ENCODE data around the gene TTLL5. TPM values are rescaled to one million over a fixed set of nuclear protein-coding genes. Genes with fewer than 3 reads are reported as not detected.
A peak's percentile ranks its signal among the peaks of the same experiment; 100 is the strongest.

The TTLL5 gene
- total and polyA plus RNA-seq, 7 donors: 4.6 to 17.2 (median 9.1) TPM

DNA sequence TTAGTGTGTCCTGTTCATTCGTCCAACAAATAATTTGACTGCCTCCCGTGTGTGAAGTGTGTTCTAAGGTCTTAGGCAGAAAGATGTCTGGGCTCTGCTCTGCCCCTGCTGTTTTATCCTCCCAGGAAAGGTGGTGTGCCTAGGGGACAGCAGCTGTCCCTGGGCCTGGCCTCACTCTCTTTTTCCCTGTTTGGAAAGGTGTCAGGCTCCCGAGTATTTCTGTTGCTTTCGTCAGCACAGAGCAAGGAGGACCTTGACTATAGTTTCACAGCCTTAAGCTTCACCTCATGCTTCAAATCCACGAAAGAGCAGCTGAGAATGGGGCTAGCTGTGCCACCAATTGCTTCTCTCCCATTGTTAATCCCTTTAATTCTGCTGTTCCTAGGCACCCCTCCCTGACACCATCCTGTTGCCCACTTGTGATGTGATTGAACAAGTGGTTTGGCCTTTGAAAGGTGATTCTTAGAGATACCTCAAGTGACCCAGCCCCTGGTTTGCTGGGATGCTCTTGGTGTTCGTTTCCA is 266.6 kb downstream of the TTLL5 start:
- Histone ChIP-seq H3K36me3 (ENCODE audit: insufficient read depth in 1 of 2, low read depth in 1 of 2) (no peaks in the 10 kb centered on the region), H3K4me1 (peaks cover 10% of the 10 kb centered on the region), H3K27me3 (ENCODE audit: insufficient read depth in 3 of 3, low read length in 2 of 3) (no peaks in the 10 kb centered on the region), H3K4me3 (no peak overlapping the region), H3K9me3 (no peaks in the 10 kb centered on the region), H3K27ac (peak overlapping the region; percentile 70)
- intact Hi-C loops (cut with DNase I): no loop called here
- TF ChIP-seq, protein P1, sequence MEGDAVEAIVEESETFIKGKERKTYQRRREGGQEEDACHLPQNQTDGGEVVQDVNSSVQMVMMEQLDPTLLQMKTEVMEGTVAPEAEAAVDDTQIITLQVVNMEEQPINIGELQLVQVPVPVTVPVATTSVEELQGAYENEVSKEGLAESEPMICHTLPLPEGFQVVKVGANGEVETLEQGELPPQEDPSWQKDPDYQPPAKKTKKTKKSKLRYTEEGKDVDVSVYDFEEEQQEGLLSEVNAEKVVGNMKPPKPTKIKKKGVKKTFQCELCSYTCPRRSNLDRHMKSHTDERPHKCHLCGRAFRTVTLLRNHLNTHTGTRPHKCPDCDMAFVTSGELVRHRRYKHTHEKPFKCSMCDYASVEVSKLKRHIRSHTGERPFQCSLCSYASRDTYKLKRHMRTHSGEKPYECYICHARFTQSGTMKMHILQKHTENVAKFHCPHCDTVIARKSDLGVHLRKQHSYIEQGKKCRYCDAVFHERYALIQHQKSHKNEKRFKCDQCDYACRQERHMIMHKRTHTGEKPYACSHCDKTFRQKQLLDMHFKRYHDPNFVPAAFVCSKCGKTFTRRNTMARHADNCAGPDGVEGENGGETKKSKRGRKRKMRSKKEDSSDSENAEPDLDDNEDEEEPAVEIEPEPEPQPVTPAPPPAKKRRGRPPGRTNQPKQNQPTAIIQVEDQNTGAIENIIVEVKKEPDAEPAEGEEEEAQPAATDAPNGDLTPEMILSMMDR (IDR thresholded peaks at IDR 0.05): no peak
- 38 to 45% (median 39%) methylated on average over 6 of the region's 6 CpGs for WGBS, 3 donors
- ATAC-seq: peak; percentile 82 to 86 (median 85)
- DNase-seq: no peak

DNA sequence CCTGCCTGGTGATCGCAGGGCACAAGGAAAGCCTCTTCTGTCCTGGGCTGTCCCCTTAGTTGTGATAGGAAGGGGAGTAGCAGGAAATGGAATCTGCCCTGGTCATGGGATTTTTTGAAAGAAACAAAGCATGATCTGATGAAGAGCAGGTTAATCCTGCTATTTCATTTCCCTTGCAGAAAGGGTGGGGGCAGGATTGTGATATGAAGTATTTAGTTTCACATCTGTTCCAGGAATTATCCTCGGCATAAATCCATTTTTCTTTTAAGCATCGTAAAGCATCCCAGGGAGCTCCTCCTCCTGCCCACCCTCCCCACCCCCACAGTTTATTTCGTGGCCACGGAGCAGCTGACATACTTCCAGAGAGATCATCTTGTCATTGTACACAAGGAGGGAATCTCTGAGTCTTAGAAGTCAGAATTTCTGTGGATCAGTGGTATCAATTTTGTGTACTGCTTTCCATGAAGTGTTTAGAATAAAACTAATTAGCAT is 267.7 kb downstream of the TTLL5 start:
- no peak overlapping the region for H3K4me3 ChIP-seq
- no peaks in the 10 kb centered on the region for H3K9me3 ChIP-seq
- H3K4me1 ChIP-seq: peaks cover 10% of the 10 kb centered on the region
- intact Hi-C loops (cut with DNase I): no loop called here
- ATAC-seq (peak; percentile 29 to 58 (median 42)), DNase-seq (no peak)
- H3K27ac ChIP-seq: peak overlapping the region; percentile 70
- no peaks in the 10 kb centered on the region for H3K27me3 ChIP-seq (ENCODE audit: insufficient read depth in 3 of 3, low read length in 2 of 3)
- 13 to 18% (median 17%) methylated on average over 5 of the region's 5 CpGs for WGBS, 3 donors
- H3K36me3 ChIP-seq (ENCODE audit: insufficient read depth in 1 of 2, low read depth in 1 of 2): peaks cover 0 to 2% of the 10 kb centered on the region in 2 donors
- TF ChIP-seq, protein P1 (IDR thresholded peaks at IDR 0.05): no peak

DNA sequence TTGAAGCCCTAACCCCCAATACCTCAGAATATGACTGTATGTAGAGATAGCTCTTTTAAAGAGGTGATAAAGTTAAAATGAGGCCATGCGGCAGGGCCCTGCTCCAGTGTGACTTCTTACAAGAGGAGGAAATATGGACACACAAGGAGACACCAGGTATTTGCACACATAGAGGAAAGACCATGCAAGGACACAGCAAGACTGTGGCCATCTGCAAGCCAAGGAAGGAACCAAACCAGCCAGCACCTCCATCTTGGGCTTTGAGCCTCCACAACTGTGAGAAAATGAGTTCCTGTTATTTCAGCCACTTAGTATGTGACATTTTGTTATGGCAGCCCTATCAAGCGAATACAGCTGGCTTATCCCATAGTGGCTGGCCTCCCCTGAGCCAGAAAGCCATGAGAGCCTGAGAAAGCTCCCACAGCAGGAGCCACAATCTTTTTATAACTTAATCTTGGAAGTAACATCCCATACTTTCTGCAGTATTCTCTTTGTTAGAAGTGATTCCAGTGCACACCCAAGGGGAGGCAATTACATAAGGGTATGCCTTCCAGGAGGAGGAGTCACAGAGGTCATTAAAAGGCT is 272.8 kb downstream of the TTLL5 start:
- no peak for DNase-seq
- Histone ChIP-seq H3K27ac (peak overlapping the region; percentile 80), H3K36me3 (ENCODE audit: insufficient read depth in 1 of 2, low read depth in 1 of 2) (peaks cover 0 to 2% of the 10 kb centered on the region in 2 donors), H3K9me3 (no peaks in the 10 kb centered on the region), H3K4me1 (peaks cover 22% of the 10 kb centered on the region), H3K4me3 (no peak overlapping the region), H3K27me3 (ENCODE audit: insufficient read depth in 3 of 3, low read length in 2 of 3) (no peaks in the 10 kb centered on the region)
- 28 to 53% (median 34%) methylated on average over 2 of the region's 2 CpGs for WGBS, 3 donors
- intact Hi-C loops (cut with DNase I): no loop called here
- TF ChIP-seq, protein P1 (IDR thresholded peaks at IDR 0.05): no peak
- ATAC-seq: peak in 1 of 4 donors; percentile 15

DNA sequence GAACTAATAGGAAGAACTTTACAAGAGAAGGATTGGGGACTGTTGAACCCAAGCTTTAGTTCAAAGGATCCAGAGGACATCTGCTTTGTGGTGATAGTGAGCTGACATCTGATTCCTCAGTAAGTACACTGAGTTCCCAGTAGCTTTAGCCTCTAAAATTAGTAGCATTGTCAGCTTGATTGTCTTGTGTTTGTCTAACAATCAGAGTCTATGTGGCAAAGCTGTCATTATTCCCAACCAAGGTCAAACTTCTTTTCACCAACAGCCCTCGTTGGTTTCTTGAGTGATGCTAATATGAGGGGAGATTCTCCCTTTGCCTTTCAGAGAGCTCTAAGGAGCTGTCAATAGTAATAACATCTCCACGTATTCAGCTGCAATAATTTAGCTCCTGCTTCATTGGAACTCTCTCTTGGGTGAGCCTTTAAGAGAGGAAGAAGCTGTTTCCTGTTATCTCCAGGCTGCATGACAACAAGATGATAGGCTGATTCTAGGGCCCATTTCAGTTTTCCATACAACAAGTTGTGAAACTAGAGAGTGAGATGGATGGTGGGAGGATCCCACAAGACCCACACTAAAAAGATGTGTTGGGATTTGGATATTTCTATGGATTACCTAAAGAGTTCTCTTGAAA is 274.1 kb downstream of the TTLL5 start:
- WGBS, 3 donors: 35 to 46% (median 42%) methylated on average over 2 of the region's 2 CpGs

More for the DNA sequence above, 274.1 kb downstream of the TTLL5 start:
- Histone ChIP-seq H3K4me1 (peaks cover 18% of the 10 kb centered on the region), H3K27ac (peak overlapping the region; percentile 80), H3K27me3 (ENCODE audit: insufficient read depth in 3 of 3, low read length in 2 of 3) (no peaks in the 10 kb centered on the region), H3K4me3 (no peak overlapping the region), H3K36me3 (ENCODE audit: insufficient read depth in 1 of 2, low read depth in 1 of 2) (peaks cover 0 to 2% of the 10 kb centered on the region in 2 donors), H3K9me3 (no peaks in the 10 kb centered on the region)
- TF ChIP-seq, protein P1 (IDR thresholded peaks at IDR 0.05): no peak
- ATAC-seq: peak; percentile 86 to 94 (median 92)
- intact Hi-C loops (cut with DNase I): no loop called here
- no peak for DNase-seq
